Activated CD4-positive, CD25-positive, alpha-beta regulatory T cell treated with anti-CD3 and anti-CD28 coated beads, Interleukin-2, amount 50 U/mL, for 16 hours (primary cell): ENCODE measurements around the gene OCIAD2.
A peak's percentile ranks its signal among the peaks of the same experiment; 100 is the strongest.
"Not testable (repeated sequence)": the region's sequence is repeated elsewhere in the genome, so short reads cannot be mapped to it uniquely, and the experiment has no call there.

ENCODE experiments used
- DNase-seq: peaks from one replicate; pipeline ENCODE4 v3.0.0-alpha.2; 2020; ENCODE audit warnings: low read depth, low spot score

OCIAD2 gene

GRCh38 chr4:48906206-48907173 lies at the start of gene OCIAD2:
TSS of gene OCIAD2 (minus strand) at chr4:48906774. CDS start at chr4:48904549, 2,225 bp downstream.
- peak; percentile 63 for DNase-seq

GRCh38 chr4:48954314-48954713 lies 47.7 kb upstream of the OCIAD2 start:
- DNase-seq, result no peak

DNA sequence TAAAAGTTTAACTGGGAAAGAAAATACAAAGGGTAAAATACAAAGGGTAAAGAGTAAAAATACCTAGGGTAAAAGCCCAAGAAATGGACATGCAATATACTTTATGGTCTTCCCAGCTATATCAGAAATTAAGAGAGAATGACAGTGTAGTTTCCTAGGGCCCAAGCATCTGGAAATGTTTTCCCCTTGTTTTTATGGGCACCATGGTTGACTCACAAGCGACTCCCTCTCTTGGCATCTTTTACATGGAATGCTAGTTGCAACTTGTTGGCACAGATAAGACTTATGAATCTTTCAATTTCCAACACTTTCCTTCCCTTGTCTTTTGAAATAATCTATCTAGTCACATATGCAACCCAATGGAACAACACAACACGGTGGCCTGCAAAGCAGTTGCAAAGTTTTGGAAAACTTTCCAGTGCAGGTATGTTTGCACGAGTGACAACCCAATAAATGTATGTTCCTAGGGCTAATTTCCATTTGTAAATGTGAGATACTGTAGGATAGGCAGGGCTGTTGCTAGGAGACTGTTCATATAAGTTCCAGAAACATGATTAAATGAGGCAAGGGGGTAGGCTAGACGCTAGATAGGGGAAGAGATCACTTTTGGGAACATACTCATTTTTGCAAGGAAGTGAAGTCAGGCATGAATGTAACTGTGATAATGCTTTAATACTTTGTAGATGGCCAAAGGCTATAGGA lies 43.1 kb upstream of the OCIAD2 start:
- DNase-seq, result no peak

- DNase-seq, result no peak
These were observed 42.5 kb upstream of the OCIAD2 start for GRCh38 chr4:48949086-48949485.

DNA sequence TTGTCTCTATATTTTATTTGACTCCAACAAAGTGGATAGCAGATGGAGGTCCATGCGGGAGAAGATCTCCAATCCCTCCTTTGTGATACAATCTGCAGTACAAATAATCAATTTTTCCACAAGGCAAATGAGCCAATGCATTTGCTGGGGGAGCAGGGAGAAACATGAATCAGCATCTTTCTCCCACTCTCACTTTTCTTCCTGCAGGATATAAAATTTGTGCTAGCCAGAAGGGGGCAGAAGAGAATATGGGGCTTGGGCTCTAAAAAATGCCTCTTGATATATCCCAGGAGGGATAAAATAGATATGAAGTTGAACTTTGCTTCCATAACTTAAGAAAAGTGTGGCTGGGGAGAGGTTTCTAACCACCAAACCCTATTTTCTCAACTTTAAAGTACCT lies 41.2 kb upstream of the OCIAD2 start:
- DNase-seq, result no peak

- DNase-seq, result no peak
These were observed 39.4 kb upstream of the OCIAD2 start for GRCh38 chr4:48945981-48946380.

DNA sequence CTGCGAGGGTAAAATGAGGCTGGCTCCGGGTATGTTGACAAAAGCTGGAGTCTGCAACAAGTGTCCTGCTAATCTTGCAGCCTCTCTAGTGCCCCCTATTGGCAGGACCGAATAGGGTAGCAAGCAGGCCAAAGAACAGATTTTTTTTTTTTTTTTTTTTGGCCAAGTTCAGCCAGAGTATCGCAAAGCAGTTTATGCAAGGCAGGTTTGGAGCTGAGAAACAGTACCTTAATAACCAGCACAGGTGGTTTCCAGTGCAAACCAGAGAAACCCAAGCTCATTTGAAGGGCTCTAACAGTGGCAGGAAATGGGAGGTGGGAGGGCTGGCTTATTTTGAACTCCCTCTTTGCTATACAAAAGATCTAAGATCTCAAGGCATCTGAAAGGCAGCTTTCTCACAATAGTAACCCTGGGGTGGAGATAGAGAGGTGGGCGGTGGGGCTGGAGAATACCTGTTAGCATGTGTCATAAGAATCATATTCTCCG lies 38.2 kb upstream of the OCIAD2 start:
- DNase-seq, result no peak

GRCh38 chr4:48944252-48944651 lies 37.7 kb upstream of the OCIAD2 start:
- no peak for DNase-seq

- DNase-seq, result no peak
These were observed 36.8 kb upstream of the OCIAD2 start for GRCh38 chr4:48943387-48943786.

- DNase-seq, result no peak
These were observed 33.2 kb upstream of the OCIAD2 start for GRCh38 chr4:48939785-48940184.

GRCh38 chr4:48938831-48939230 lies 32.3 kb upstream of the OCIAD2 start:
- no peak for DNase-seq

DNA sequence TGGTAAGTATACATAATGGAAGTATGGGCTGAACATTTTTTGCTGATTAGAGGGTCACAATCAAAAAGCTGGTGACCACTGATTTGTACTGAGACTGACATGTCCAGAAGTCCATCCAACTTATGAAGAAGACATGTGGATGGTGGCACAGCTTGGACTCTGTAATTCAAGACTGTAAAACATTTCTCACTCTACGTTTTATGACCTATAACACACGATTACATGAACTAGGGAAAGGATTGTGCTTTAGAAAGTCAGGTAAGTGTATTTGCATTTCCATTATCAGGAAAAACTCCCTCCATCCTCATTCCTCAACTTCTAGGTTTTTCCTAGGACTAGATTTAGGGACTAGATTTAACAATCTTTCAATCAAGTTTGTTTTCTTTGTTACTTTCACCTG lies 30.5 kb upstream of the OCIAD2 start:
- DNase-seq, result no peak

- DNase-seq, result no peak
These were observed 24.9 kb upstream of the OCIAD2 start for GRCh38 chr4:48931459-48931858.

DNA sequence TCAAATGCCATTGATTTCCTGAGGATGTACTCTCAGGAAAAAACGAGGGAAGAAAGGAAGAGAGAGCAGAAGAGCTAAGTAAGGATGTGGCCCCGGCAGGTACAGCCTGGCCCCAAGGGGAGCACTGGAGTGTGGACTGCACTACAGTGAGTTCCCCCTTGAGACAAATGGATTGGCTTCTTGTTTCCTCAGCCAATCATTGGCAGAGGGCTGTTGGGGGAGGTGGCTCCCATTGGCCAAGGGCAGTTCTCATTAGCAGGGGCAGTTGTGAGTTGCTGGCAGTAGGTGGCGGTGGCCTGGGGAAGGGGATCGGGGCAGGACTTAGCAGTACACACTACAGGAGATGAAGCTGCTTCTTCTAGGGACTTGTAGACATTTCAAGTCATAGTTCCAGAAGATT lies 24.1 kb upstream of the OCIAD2 start:
- no peak for DNase-seq

DNA sequence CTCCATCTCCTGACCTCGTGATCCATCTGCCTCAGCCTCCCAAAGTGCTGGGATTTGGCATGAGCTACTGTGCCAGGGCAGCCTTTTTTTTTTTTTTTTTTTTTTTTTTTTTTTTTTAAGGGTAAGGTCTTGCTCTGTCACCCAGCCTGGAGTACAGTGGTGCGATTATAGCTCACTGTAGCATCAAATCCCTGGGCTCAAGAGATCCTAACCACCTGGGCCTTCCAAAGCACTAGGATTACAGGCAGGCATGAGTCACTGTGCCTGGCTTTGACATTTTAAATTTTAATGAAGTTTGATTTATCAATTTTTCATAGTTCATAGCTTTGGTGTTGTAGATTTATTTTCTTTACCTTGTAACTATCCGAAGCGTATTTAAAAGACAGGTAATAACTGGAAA lies 17.8 kb upstream of the OCIAD2 start:
- DNase-seq, result no peak

DNA sequence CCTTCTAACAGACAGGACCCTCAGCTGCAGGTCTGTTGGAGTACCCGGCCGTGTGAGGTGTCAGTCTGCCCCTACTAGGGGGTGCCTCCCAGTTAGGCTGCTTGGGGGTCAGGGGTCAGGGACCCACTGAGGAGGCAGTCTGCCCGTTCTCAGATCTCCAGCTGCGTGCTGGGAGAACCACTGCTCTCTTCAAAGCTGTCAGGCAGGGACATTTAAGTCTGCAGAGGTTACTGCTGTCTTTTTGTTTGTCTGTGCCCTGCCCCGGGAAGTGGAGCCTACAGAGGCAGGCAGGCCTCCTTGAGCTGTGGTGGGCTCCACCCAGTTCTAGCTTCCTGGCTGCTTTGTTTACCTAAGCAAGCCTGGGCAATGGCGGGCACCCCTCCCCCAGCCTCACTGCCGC lies 16.5 kb upstream of the OCIAD2 start:
- not testable (repeated sequence) for DNase-seq

GRCh38 chr4:48914311-48914710 lies 7.7 kb upstream of the OCIAD2 start:
- DNase-seq, result no peak

- no peak for DNase-seq
These were observed 6.8 kb upstream of the OCIAD2 start for GRCh38 chr4:48913346-48913745.

DNA sequence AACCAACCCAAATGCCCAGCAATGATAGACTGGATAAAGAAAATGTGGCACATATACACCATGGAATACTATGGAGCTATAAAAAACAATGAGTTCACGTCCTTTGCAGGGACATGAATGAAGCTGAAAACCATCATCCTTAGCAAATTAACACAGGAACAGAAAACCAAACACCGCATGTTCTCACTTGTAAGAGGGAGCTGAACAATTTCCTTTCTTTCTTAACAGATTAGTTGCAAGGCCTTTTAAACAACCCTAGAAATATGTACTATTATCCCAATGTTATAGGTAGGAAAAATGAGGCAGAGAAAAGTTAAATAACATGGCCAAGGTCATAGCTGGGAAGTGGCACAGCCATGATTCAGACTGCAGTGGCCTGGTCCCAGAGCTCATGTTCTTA lies 5.8 kb upstream of the OCIAD2 start:
- no peak for DNase-seq

- DNase-seq, result no peak
These were observed 3.9 kb upstream of the OCIAD2 start for GRCh38 chr4:48910511-48910910.

- DNase-seq, result no peak
These were observed 3.1 kb upstream of the OCIAD2 start for GRCh38 chr4:48909697-48910096.

DNA sequence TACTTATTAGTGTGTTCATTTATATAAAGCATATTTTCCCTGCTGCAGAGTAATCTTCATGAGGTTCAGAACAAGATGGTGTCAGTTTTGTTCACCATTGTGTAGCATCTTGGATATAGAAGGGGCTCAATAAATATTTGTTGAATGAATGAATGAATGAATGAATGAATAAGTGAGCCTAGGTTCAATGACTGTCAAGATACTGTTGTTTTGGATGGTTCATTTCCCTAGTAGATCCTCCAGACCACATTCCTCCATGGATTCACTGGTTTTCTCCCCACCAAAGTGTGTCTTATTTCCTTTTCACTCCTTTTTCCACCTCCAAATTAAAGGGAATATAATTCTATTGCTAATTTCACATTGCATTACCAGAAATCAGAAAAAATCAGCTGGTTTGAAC lies 2.1 kb upstream of the OCIAD2 start:
- no peak for DNase-seq
